ENCODE data around the gene TMCC1.

GRCh38 chr3:129673897-129674797 is 219.4 kb downstream of the TMCC1 start:
- TF ChIP-seq RXRA (IDR thresholded peaks at IDR 0.05) (peak in 1 of 2 donors; percentile 20), FOXA1 (IDR thresholded peaks at IDR 0.05) (no peak), CTCF (IDR thresholded peaks at IDR 0.05; ENCODE audit: low read depth, low read length, missing input control) (no peak), MAX (IDR thresholded peaks at IDR 0.05) (peak; percentile 13), ATF3 (IDR thresholded peaks at IDR 0.05) (no peak), HNF4G (IDR thresholded peaks at IDR 0.05) (no peak), TAF1 (conservative IDR thresholded peaks at IDR 0.05) (no peak), JUND (IDR thresholded peaks at IDR 0.05) (no peak), ZBTB33 (IDR thresholded peaks at IDR 0.05) (no peak), REST (IDR thresholded peaks at IDR 0.05) (no peak), NR2F2 (IDR thresholded peaks at IDR 0.05) (no peak), GABPA (IDR thresholded peaks at IDR 0.05 in 1 of 2, conservative IDR thresholded peaks at IDR 0.05 in 1 of 2) (no peak), SP1 (IDR thresholded peaks at IDR 0.05) (peak; percentile 22), FOXA2 (IDR thresholded peaks at IDR 0.05) (no peak)

All from liver (tissue), 3 donors.